GM19468 (cell line): ENCODE data around the gene PEX10.

Experiments used
- ATAC-seq: cut with Tn5 transposase; IDR thresholded peaks from one replicate; pipeline ENCODE4 v1.9.1; 2021; ENCODE audit warnings: mild to moderate bottlenecking, moderate library complexity, moderate number of reproducible peaks; ENCODE audit not compliant: unreplicated experiment; ENCODE audit errors: extremely low read depth

The PEX10 gene

DNA sequence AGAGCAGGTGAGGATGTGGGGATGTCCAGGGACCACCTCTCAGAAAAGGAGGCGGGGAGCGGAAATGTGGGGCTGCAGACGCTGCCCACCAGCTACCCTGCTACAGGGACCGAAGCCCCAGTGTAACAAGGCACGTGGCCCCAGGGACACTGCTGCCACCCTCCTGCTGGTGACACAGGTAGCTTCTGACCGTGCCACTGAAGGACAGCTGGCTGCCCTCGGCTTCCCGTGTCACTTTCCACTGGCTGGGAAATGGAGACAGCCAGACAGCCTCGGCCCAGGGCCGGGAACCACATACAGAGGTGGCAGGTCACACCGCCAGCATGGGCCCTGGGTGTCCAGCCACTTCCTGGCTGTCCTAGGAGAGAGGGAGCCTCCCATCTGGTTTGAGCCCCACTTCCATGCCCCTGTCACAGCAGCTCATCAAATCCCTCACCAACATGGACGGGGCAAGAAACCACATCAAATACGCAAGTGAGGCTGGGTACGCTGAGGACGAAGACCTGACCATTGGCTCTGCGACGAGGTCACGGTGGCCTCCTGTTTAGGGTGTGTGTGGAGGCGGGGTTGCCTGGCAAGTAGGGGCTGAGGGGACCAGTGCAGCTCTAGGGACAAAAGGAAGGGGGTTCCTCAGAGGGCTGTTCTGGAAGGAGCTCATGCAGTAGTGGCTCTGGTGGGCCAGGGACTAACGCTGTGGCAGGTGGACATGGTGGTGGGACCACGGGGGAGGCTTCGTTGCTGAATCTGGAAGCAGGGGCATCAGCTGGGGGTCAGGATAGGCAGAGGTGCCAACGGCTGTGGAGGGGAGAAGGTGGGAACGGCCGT, 5.0 kb downstream of the PEX10 start:
- no peak for ATAC-seq

DNA sequence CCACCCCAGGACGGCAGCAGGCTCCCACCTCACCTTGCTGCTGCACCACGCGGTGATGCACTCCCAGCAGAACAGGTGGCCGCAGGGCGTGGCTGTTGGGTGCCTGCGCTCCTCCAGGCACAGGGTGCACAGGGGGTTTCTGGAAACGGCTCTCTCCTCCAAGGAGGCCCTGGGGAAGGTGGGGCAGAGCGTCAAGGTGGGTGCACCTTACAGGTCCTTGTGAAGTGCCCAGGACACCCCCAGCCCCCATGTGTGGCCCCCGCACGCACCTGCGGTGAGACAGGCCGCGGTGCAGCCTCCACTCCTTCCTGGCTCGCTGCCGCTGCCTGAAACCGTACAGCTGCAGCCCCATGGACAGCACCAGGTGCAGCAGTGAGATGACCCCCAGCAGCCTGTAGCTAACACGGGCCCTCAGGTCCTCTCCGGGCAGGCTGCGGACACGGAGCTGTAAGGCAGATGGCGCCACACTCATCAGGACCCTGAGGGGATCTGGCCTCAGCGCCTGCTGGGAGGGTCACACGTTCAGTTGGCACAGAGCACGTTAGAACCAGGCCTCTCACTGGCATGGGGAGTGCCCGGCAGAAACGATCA, 5.8 kb downstream of the PEX10 start:
- no peak for ATAC-seq

DNA sequence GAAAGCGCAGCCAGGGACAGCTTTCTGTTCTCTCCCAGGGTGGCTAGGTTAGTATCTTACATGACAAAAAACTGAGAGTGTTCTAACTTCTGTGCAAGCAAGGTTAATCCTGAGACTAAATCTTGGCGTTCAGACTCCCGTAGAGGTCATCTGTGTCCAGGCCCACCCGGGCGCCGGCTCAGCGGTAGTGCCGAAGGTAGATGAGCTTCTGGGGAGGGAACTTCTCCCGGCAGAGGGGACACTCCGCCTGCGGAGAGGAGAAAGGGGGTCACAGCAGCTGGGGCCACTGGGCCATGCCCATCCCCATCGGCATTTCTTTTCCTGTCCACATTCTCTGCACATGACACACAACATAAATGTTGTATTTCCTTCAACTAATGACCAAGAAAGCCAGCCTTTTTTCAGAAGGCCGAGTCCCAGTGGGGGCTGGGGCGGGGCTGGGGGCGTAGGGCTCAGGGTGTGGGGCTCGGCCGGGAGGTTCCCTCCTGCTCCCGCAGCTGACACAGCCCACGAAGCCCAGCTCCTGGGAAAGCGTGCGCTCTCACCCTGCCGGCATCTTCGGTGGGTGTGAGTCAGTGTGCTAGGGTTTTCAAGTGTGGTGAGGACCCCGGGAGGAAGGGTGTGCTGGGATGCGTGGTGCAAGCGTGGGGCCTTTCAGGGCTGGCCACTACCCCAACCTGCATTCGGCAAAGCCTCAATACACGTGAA, 6.6 kb downstream of the PEX10 start:
- ATAC-seq = no peak

DNA sequence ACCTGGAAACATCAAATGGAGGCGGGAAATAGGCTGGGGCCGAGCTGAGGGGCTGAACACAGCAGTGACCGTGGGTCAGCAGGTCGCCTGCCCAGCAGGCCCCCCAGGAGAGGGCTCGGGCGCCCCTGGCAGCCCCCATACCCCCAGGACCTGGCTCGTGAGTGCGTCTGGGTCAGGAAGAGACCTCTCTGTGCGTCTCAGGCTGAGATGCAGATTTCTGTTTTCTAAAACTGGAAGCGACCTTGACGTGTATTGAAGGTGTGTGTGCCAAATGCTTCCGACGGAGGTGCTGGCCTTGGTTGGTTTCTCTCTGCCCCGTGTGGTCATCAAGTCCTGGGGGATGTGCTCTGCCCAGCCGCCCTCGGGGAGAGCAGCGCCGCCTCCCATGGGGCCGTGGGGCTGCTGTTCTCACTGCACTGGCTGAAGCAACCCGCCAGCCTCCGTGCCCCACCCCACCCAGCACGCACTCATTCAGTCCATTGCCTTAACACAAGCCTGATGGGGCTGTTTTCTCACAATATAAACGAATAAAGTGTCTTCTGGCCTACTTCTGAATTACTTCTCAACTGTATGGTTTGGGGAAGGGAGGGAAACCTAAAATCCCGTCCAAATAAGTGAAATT, 7.4 kb downstream of the PEX10 start:
- no peak for ATAC-seq

DNA sequence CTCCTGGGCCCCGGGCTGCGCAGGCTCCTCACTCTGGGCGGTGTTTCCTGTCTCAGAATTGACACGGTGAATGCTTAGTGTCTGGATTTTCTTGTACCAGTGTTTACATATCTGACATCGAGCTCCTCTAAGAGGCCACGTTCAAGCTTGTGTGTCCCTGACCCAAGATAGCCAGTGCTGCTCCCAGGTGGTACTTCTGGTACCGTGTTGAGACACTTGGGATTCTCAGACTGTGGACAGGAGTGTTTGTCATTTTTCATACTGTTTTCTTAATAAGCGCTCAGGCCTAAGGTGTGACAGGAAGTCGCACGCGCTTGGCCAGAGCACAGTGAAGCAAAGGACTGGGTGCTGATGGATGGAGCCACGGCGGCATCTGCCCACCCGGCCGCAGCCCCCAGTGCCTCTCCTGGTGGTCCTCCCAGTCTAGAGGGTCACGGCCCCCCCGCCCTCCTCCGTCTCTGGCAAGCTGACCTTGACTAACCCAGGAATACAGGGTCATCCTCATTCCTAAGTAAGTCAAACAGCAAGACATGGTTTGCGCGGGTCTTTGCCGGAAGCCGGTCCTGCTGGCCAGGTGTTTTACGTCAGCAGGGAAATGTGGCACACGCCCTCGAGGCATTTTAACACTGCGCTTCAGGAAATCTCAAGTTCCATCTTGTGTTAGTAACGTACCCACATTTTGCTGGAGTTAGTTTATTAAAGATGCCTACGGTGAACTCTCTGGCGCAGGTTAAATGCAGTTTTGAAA, 8.0 kb downstream of the PEX10 start:
- ATAC-seq = no peak

DNA sequence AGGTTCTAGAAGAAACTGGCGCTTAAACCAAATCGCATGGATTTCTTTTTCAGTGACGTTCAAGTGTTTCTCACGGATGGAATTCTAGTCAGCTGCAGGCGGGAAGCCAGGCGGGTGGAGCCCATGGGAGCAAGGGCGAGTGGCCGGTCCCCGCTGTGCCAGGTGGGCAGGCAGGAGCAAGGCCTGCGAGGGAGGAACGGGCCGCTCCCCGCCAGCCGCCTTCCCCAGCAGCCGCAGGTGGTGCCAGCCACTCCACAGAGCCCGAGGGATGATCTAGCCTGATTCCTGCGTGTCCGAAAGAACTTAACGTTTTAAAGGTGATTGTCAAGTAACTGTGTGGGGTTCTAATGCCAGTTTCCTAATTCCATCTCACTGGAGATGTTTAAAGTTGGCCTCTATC, 9.1 kb downstream of the PEX10 start:
- ATAC-seq = no peak

DNA sequence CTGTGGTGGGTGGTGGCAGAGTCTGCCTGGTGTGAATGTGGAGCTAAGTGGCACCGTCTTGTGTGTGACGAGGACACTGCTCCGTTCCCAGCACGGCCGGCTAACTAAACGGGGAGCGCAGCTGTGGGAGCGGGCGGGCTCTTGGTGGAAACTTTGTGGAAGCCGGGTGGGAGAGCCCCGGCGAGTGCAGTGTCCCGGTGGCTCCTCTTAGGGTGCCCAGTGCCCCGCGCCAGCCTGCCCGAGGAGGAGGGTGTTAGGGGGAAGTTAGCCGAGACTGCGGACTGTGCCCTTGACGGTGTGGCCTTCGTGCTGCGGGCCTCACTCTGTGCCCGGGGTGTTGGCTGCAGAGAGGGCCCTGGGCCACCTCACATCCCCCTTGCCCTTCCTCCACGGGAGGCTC, 9.9 kb downstream of the PEX10 start:
- no peak for ATAC-seq

DNA sequence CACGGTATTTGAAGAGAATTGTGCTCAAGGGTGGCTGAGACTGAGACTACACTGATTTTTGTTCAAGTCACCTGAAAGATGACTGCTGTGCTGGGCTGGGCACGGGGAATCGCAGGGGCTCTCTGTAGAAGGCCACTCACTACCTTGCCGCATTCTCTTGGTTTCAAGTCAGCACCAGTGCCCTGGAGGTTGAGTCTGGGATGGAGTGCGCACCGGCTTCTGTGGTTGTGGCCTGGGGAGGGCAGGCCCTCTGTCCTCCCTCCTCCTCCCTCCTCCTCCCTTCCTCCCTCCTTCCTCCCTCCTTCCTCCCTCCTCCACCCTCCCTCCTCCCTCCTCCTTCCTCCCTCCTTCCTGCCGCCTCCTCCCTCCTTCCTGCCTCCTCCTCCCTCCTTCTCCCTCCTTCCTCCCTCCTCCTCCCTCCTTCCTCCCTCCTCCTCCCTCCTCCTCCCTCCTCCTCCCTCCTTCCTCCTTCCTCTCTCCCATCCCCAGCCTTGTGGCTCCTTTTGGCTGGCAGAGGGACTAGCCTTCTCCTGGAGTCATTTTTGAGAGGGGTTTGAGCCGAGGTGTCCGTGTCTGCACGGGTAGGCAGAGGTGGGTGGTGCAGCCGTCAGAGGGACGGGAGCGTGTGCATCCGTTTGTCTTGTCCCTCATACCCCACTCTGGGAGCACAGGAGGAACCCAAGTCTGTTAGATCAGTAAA, 11.3 kb downstream of the PEX10 start:
- no peak for ATAC-seq

DNA sequence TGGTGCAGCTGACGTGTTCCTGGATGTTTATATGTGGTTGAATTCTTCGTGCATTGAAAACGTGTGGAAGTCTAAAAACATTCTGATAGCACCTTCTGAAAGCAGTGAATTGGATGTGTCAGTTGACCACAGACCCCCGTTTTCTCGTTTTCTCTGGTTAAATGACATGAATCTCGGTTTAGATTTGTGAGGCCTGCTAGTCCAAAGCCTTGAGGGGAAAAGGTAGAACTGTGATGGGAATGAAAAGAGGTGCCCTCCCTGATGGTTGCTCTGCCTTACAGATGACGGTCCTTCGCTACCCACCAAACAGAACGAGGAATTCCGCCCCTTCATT, 11.8 kb downstream of the PEX10 start:
- ATAC-seq = no peak

DNA sequence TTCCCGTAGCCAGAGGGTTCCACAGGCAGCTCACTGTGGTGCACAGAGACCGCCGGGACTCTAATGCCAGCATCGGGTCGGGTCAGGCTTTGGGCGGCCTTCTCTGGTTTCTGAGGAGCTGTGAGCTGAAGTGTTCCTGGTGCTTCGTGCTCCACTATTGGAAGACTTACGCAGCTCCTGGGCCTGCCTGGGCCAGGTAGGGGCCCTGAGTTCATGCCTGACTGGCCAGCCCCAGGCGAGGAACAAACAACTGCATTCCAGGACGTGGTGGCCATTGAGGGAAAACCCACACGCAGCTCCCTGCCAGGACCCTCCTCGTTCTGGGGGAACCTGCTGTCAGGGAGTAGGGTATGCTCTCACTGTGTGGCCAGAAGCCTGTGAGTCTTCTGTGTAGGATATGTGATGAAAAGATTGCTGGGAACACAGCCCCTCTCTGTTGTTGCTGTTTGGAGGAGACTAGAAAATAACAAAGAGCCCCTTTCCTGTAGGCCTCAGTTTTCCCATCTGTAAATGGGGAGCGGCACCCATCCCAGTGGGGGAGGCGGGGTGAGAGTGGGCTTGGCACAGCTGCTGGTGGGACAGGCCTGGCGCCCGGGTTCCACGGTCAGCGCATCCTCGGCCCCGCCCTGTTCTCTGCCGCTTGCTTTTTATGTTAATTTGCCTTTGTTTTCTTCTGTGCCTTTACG, 12.3 kb downstream of the PEX10 start:
- ATAC-seq = no peak

DNA sequence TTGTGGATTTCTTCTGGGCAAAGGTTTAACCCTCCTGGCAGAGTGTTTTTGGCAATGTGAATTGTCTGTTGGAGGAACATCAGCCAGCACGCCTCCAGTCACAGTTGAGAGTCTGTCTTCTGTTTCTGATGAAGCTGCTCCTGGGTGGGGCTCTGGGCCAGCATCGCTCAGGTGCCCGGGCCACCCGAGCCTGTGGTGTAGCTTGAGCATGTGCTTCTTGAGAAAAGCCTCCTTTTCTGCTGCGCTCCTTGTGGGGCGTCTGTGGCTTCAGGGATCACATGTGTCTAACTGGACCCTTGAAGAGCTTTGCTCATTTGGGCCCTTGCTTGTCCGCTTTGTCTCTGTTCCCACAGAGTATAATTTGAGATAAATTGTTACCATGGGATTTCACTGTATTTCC, 13.5 kb downstream of the PEX10 start:
- no peak for ATAC-seq

DNA sequence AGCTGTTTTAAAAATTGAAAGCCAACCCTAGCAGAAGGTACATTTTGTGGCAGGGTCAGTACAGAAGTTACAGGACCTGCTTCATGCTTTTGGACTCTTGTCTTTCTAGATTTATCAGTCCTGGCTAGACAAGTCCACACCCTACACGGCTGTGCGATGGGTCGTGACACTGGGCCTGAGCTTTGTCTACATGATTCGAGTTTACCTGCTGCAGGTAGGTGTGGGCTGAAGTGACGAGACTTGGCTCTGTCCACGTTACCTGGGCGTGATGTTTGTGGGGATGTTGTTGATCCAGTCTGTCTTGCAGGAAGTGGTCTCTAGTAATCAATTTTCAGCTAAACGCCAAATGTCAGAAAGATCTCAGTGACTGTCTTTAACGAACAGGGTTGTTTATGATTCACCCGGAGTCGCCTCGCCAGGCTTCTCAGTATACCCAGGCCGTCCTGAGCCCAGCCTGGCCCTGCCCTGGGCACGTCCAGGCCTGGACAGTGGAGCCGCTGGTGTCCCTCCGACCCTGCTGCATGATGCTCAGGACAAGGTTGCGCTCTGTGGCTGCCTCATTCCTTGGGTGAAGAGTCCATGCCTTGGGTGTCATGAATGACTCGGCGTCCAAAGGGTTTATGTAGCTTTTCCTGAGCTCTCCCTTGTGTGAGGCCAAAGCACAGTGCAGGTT, 15.2 kb downstream of the PEX10 start:
- ATAC-seq = no peak

DNA sequence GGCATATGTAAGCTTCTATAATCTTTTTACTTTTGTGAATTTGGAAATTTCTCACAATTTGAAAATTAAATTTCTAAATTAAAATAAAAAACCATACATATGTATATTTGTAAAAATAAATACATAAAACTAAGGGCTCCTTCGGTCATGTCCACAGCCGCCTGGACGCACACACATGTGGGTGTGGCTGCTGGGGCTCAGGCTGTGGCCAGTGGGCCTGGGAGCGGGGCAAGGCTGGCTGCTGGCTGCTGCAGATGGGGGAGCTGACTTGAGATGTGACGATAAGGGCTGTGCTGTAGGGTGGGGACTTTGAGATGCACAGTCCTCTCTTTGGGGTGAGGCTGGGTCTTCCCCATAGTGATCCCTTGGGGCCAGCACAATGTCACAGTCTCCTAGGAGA, 15.9 kb downstream of the PEX10 start:
- no peak for ATAC-seq

DNA sequence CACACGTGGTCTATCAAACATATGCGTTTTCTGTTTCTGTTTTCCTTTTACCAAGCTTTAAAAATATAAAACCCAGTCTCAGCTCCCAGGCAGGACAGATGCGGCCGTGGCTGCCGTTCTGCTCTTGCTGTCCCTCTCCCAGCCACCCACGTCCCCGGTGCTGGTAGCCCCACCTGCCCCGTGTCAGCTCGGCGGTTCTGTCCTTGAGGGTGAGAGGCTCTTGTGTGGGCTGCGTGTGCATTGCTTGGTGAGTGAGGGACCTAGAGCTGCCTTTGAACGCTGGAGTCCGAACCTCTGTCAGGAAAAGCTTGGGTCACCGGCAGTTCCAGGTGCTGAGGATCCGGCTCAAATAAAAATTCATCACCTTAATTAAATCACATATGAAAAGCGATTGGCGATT, 16.3 kb downstream of the PEX10 start:
- ATAC-seq = no peak

DNA sequence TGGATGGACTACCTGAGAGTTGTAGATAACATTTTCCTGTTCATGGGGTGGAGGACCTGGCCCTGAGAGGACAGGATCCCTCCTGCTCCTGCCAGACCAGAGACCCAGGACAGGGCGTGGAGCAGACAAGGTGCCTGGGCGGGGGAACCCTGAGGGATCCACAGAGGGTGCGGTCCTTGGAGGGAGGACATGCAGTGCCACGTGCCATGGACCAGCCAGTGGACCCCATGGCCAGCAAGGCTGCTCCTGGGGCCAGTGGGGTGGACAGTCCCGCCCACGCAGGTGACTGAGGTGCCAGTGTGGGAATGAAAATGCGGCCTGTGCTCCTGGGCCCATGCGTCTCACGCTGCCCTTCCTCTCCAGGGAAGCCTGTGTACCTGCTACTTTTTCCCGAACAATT, 17.1 kb downstream of the PEX10 start:
- no peak for ATAC-seq

DNA sequence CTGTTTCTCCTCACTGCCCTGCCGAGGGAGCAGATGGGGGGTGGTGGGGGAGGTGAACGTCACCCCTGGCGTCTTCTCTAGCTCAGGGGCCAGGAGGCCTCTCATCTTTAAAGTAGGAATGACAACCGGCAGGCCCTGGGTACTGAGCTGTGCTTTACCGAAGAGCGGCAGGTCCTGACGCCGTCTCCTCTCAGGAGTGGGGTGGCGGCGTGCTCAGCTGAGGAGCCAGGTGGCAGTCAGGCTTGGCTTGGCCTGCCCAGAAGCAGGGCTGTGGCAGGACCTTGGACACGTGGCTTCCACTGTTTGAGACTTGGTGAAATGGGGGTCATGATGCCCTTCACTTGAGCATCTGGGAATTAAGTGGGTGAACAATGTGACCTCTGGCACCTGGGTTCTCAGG, 17.6 kb downstream of the PEX10 start:
- ATAC-seq = no peak

DNA sequence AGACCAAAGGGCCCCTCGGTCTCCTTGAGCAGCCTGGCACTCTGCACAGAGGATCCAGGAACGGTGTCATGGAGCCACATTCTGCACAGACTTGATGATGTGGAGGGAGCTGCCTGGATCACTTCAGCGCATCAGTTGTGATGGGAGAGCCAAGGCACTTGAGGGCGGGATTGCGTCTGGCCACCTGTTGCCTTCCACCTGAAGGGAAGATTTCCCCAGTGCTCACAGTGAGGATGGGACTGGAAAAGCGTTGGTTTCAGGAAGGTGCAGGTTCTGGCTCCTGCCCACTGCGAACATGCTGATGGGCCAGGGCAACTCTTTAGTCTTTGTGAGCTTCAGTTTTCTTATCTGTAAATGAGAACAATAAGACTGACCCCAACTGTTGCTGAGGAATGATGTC, 18.1 kb downstream of the PEX10 start:
- ATAC-seq = no peak

DNA sequence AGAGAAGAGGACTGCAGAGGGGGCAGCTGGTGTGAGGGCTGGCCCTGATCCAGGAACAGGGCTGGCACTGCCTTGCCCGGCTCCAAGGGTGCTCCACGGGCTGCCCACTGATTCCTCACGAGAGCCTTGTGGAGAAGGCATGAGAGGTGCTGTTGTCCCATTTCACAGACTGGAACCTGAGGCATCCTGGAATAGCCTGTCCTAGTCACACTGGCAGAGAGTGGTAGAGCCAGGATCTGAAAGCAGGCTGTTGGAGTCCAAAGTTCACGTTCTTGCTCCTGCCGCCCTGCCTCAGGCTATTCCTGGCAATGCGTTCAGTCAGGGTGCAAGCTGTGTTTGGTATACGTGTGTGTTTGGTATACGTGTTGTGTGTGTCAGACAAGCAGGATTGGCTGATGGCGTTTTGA, 18.9 kb downstream of the PEX10 start:
- ATAC-seq = no peak

DNA sequence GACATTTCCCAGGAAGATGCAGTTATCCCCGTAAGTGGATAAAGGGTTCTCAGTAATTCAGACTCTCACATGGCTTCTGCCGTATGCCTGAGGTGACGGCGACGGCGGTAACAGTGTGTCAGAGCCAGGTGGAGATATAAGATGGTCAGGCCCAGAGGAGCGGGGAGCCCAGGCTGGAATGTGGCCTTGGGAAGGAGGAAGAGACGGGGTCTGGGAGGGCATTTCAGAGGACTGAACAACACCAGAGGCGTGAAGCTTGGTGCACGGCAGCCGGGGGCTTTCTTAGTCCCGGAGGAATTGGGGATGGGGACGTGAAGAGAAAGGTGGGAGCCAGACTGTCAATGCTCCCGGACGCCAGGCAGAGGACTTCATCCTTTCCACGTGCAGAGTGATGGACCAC, 19.7 kb downstream of the PEX10 start:
- ATAC-seq = no peak
